GM19043 (cell line): ENCODE data around the gene OTUD7B.
A peak's percentile ranks its signal among the peaks of the same experiment; 100 is the strongest.
"Not testable (repeated sequence)": the region's sequence is repeated elsewhere in the genome, so short reads cannot be mapped to it uniquely, and the experiment has no call there.

Experiments
- ATAC-seq: cut with Tn5 transposase; IDR thresholded peaks from one replicate; pipeline ENCODE4 v1.9.1; 2021; ENCODE audit warnings: low read depth; ENCODE audit not compliant: unreplicated experiment

The OTUD7B gene

DNA sequence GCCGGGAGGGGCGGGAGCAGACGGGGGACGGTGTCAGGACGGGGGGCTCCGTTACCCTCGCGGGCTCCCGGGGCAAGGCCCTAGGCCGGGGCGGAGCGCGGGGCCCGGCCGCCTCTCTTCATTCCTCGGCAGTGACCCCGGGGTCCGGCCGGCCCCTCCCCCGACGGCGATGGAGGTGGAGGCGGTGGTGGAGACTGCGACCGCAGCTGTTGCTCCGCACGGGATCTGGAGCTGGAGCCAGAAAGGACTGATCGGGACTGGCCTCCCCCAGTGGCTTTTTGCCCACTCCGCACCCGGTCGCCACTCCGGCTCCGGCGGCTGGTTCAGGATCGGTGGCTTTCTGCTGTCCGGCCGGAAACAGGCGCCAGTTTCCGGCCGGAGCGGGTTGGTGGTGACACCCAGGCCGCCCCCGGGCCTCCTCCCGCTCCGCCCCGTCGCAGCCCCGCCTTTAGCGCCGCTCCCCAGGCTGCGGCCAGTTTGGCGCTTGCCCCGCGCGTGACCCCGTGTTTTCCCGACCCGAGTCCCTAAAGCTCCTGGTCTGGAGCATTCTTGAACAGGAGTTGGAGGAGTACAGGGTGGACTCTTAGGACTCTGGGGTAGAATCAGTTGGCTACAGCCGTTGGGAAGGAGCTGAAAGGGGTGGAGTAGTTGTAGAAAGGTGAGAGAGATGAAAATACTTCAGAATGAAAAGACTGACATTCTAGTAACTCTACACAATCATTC is at the start of gene OTUD7B:
Gene OTUD7B, minus strand, starts transcription at position 334 of the 723 bp plus-strand sequence. CDS start 33,216 bp downstream, outside the sequence.
- peak; percentile 82 for ATAC-seq

DNA sequence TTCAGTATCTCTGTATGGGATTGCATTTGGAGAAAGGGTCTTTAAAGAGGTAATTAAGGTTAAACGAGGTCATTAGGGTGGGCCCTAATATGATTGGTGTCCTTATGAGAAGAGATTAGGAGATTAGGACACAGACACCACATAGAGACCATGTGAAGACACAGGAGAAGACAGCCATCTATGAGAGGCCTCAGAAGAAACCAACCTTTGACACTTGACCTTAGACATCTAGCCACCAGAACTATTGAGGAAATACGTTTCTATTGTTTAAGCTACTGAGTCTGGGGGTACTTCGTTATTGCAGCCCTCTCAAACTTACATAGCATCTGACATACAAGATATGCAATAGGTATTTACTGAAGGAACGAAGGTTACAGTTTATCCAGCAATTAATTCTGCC is 49.7 kb upstream of the OTUD7B start:
- ATAC-seq = no peak

DNA sequence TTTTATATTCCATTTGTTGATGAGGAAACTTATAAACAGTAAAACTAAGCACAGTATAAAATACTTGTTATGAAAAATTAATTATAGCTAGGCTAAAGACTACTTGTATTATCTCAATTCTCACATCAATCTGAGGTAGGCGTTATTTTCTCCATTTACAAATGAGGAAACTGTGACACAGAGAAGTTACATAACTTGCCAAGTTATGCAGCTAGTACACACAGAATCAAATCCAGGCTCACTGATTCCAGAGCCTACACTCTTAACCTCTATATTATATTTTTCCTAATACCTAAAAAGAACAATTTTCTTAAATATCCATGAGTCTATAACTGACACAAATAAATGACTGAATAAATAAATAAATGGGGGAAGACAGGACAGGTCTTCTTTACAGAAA is 45.9 kb upstream of the OTUD7B start:
- no peak for ATAC-seq

DNA sequence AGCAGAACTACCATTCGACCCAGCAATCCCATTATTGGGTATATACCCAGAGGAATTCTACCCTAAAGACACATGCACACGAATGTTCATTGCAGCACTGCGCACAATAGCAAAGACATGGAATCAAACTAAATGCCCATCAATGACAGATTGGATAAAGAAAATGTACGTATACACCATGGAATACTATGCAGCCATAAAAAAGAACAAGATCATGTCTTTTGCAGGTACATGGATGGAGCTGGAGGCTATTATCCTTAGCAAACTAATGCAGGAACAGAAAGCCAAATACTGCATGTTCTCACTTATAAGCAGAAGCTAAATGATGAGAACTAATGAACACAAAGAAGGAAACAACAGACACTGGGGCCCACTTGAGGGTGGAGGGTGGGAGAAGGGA is 45.0 kb upstream of the OTUD7B start:
- not testable (repeated sequence) for ATAC-seq

DNA sequence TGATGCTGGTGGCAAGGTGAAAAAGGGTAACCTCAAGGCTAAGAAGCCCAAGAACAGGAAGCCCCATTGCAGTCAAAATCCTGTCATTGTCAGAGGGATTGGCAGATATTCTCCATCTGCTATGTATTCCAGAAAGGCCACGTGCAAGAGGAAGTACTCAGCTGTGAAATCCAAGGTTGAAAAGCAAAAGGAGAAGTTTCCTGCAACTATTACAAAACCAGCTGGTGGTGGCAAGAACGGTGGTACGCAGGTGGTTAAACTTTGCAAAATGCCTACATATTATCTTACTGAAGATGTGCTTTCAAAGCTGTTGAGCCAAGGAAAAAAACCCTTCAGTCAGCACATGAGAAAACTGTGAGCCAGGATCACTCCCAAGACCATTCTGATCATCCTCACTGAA is 43.4 kb upstream of the OTUD7B start:
- no peak for ATAC-seq

DNA sequence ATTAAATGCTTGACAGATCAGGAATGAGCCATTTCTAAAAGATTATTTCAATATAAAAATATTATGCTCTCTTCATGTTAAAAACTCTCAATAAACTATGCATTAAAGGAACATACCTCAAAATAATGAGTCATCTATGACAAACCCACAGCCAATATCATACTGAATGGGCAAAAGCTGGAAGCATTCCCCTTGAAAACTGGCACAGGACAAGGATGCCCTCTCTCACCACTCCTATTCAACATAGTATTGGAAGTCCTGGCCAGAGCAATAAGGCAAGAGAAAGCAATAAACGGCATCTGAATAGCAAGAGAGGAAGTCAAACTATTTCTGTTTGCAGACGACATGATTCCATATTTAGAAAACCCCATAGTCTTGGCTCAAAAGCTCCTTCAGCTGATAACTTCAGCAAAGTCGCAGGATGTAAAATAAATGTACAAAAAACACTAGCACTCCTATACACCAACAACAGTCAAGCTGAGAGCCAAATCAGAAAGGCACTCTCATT is 41.4 kb upstream of the OTUD7B start:
- not testable (repeated sequence) for ATAC-seq

DNA sequence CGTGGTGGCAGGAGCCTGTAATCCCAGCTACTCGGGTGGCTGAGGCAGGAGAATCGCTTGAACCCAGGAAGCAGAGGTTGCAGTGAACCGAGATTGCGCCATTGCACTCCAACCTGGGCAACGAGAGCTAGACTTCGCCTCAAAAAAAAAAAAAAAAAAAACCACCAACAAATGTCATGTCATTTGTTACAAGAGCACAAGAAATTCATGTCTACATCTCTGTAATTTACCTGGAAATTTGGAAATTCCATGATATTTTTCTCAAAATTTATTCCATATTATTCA is 40.5 kb upstream of the OTUD7B start:
- ATAC-seq = no peak

DNA sequence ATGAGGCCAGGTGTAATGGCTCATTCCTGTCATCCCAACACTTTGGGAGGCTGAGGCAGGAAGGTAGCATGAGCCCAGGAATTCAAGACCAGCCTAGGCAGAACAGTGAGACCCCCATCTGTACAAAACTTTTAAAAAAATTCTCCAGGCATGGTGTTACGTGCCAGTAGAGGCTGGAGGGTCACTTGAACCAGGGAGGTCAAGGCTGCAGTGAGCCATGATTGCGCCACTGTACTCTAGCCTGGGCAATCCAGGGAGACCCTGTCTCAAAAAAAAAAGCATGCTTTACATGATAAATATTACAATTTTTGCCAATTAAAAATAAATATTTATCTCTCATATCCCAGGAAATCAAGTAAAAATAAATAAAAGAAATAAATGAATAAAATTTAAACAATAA is 39.4 kb upstream of the OTUD7B start:
- ATAC-seq = no peak

DNA sequence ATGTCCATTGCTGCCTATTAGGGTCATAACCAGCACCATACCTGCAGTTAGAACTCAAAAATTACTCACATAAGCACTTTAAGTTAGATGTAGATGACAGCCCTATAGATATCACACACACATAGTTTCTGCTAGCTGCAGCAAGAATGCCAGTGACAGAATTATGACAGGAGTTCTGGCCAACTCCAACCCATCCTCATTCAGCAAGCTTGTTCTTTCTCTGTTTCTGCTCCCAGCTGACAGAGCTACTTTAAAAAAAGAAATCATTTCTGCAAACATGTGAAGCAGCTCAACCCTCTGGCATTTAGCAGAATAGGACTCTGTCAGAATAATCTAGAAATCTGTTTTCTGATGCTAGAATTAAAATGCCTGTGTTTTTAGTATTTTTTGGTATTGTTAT is 23.8 kb upstream of the OTUD7B start:
- ATAC-seq = no peak

DNA sequence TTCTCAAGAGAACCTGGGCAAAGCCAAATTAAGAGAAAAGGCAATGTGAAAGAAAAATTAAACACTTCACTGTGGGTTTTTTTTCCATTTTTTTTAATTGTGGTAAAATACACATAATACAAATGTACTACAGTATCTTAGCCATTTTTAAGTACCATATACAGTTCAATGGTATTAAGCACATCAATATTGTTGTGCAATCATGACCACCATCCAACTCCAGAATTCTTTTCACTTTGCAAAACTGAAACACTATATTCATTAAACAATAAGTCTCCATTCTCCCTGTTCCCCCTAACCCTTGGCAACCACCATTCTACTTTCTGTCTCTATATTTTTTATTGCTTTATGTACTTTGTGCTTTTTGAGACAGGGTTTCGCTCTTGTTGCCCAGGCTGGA is 17.8 kb upstream of the OTUD7B start:
- no peak for ATAC-seq

DNA sequence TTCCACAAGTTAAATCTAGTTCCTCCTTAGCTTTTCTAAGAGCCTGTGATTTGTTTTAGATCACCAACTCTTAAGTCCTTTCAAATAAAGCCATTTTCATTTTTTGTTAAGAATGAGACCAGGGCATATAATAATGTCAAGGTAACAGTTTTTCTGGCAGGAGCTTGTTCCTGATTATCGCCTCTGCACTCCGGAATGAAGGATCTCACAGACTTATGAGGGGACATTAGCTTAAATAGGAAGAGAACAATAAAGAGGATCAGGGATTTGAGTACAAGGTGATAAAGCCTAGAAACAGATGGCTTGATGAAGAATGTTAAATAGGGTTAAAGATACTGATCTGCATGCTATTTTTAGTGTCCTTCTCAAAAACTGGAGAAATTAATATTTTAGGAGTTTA is 13.6 kb upstream of the OTUD7B start:
- ATAC-seq = no peak

DNA sequence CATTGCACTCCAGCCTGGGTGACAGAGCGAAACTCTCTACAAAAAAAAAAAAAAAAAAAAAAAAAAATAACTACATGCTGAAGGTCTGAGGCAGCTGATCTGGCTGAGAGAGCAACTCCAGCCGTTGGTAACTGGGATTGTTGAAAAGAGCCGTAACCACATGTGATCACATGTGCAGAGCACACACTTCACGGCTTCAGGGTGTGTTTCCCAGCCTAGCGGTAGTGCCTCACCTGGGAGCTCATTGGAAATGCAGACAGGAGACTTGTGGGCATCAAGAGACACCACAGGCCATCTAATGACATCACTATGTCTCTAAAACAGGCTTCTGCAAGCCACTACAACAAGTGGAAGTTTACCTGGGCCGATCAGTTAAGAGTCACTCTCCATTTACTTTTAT is 11.8 kb upstream of the OTUD7B start:
- no peak for ATAC-seq

DNA sequence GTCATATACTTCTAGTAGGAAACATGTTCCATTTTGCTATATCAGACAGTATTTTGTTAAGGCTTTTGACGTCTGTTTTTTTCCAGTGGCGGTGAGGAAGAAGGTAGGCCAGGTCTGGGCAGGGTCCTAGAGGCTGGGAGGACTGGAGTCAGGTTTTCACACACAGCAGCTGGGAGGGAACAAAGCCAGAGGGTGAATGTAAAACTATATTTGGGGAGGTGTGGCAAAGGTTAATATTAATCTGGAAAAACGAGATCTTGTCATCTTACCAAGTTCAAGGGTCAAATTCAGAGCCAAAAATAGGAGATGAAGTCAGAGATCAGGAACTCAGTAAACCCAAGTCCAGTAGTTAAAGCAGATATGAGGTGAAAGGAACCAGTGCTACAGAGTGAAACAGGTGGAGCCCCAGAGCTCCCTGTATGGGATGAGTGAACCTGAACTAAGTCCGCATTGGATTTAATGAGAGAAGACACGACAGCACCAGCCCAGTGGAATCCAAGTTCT is 10.7 kb upstream of the OTUD7B start:
- ATAC-seq = no peak

DNA sequence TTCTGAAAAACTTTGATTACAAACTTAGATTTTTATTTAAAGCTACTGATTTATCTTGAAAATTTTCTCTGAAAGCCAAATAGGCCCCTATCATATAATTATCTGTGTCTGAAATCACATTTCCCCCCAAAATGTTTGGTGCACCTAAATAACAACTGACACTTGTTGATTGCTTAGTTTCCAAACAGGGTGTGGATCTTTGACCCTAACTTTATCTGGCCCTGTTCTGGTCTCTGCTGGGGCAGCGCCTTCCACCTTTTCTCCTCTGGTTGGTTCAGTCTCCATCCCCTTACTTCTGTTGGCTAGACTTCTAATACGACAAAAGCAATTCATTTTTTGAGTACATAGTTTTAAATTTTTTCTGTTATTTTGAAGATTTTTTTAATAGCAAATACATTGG is 10.2 kb upstream of the OTUD7B start:
- ATAC-seq = no peak

DNA sequence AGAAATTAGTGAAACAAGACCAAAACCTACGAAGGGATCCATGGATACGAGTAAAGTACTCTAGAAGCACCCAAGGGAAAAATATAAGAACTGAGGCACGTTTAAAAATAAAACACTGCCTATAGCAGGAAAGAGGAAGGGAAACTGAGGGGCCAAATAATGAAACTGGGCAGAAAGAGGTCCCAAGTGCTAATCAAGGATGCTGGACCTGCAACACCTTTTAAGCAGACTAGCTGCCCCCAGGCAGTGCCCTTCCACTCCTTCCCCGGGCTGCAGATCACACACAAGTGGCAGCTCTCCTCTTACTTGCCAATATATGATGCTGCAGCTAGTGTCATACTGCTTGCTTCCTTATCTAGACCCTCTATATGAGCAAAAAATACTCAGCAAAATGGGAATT is 7.6 kb upstream of the OTUD7B start:
- ATAC-seq = no peak

DNA sequence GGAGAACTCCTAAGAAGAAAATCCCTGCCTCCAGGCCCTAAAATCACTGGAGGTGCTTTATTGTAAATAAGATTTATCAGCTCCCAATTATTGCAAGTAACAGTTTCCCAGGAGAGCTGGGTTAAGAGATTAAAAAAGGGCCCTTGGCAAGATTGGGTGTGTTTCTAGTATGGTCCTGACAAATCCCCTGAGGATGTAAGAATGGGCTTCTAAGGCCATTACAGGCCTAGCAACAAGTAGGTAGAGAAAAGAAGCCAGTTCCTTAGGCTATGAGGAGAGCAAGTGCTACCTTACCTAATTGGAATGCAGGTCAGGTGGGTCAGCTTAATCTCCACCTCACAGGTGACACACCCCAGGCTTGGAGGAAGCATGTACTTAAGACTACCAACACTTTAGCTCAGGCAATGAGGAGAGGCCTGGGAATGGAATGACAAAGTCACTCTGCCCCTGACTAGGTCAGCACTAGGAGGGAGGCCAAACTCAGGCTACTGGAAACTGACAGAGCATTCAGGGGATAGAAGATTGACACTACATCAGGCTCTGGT is 6.8 kb upstream of the OTUD7B start:
- ATAC-seq = no peak

DNA sequence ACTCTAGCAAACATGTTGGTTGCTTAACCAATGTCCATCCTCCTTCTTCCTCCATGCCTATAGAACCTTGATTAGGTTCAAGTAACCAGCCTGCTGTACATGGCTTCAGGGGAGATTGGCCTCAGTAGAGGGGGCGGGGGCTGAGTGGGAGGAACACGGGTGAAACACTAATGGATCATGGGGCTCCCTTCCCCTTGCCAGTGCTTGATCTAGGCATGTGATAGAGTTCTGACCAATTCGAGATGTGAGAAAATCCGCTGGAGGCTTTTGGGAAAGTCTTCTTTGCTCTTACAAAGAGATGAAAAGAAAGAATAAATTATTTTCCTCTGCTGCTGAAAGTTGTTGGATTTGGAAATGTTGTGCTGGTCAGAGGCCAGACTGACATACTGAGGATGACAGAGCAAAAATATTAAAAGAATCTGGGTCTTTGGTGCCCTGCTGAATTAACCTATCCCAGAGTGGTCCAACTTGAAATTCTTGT is 5.2 kb upstream of the OTUD7B start:
- ATAC-seq = no peak

DNA sequence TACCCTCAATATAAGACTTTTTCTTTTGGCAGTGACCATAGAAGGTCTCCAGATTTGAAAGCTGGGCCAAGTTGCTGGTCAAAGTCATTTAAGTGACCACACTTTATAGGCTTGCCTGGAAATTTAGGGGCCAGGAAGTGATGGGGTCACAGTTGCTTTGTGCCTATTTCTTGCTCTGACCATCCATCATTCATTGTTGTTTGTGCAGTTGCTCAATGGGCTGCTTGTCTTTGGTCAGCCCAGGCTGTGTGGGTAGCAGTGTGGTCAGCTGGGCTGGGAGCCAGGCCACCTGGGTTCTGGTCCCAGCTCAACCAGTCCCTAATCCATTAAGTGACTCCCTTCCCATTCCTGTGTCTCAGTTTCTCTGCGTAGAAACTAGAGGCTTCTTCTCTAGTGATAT is 2.1 kb upstream of the OTUD7B start:
- no peak for ATAC-seq

DNA sequence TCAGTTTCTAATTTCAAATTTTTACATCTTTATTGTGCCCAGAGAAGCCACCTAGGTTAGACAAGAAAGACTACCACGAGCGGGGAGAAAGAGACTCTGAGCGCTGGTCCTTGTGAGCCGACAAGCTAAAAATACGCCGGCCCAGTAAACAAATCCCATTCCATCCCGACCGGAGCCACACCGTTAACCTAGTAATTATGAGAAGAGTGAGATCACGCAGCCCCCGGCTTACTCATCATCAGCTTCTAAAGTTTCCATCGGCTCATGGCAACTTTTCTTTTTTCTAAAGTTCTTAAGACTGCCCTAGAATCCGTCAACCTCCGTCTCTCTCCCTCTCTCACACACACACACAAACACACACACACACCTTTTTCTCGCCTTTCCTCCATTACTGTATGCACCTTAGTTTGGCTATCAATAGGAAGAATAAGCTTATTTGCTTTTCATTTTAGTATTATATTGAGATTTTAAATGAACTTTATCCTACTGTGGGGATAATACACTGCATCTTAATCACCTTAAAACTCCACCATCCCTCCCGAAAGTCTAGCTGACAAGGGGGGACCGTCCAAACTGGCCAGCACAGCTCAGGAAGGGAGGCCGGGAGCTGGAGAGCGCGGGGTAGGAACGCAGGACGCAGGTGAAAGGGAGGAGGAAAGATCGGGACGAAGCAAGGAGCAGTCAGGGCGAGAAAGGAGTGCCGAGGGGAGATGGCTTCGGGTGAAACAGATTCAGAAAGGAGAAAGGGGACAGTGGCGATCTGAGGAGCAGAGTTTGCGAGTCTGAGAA is 728 bp downstream of the OTUD7B start:
- peak; percentile 15 for ATAC-seq

DNA sequence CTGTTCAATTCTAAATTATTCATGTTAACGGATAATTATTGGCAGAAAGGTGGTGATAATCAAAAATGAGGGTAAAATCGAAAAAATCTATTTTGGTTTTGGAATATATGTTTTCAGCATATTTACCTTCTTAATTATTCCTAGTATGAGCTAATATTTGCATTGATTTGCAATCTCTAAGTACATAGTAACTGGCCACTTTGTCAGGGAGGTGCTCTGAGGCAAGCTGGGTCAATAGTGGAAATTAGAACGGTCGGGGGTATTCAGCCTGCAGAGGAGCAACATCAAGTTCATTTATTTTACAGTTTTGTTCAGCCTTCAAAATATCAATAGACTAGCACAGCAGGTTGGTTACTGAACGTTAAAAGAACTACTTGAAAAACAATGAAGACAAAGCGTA is 1.8 kb downstream of the OTUD7B start:
- ATAC-seq = no peak

DNA sequence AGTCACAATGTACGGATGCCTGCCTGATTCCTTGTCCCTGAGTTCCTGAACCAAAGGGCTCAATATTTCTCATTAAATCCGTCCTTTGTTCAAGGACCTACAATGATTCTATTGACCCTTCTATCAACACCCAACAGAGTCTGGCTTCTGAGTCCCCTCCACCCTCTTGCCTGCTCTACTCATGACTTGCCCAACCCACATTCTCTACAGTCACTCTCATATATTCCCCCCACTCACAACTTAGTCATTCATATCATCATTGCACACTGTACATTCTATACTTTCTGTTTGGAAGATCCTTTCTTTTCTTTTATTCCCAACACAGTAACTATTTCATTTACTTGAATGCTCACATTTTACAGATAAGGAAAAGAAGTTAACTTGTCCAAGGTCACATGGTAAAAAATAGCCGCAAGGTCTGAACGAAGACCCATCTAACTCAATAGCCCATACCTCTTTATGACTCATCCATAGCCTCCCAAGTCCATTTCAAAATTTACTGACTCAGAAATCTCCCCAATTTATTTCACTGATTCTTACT is 3.6 kb downstream of the OTUD7B start:
- no peak for ATAC-seq
